Femur (tissue), 1 donor: ENCODE results near the gene KRT9.
"Not testable (repeated sequence)": the region's sequence is repeated elsewhere in the genome, so short reads cannot be mapped to it uniquely, and the experiment has no call there.

Source experiments
- DNase-seq: peaks from one replicate; pipeline ENCODE4 v3.0.0-alpha.2; 2017

Gene KRT9

GRCh38 chr17:41571561-41572434 lies at the start of gene KRT9:
Gene KRT9 (minus strand): TSS chr17:41572059. CDS start chr17:41571992, 67 bp downstream.
- no peak for DNase-seq

- not testable (repeated sequence) for DNase-seq
Observed at GRCh38 chr17:41621435-41621817, 49.6 kb upstream of the KRT9 start.

- DNase-seq = no peak
Observed at GRCh38 chr17:41620583-41621434, 49.0 kb upstream of the KRT9 start.

- not testable (repeated sequence) for DNase-seq
Observed at GRCh38 chr17:41619927-41620582, 48.2 kb upstream of the KRT9 start.

- DNase-seq = no peak
Observed at GRCh38 chr17:41619036-41619926, 47.4 kb upstream of the KRT9 start.

GRCh38 chr17:41618341-41619035 lies 46.6 kb upstream of the KRT9 start:
- no peak for DNase-seq

GRCh38 chr17:41617698-41618097 lies 45.8 kb upstream of the KRT9 start:
- no peak for DNase-seq

- no peak for DNase-seq
Observed at GRCh38 chr17:41617136-41617535, 45.3 kb upstream of the KRT9 start.

- not testable (repeated sequence) for DNase-seq
Observed at GRCh38 chr17:41616486-41616885, 44.6 kb upstream of the KRT9 start.

GRCh38 chr17:41615454-41615853 lies 43.6 kb upstream of the KRT9 start:
- no peak for DNase-seq

- not testable (repeated sequence) for DNase-seq
Observed at GRCh38 chr17:41614767-41615166, 42.9 kb upstream of the KRT9 start.

GRCh38 chr17:41614098-41614497 lies 42.2 kb upstream of the KRT9 start:
- DNase-seq = no peak

- DNase-seq = no peak
Observed at GRCh38 chr17:41613277-41614082, 41.6 kb upstream of the KRT9 start.

GRCh38 chr17:41612376-41613160 lies 40.7 kb upstream of the KRT9 start, which contains the start of gene KRT16:
Gene KRT16 (minus strand): TSS chr17:41612767. CDS start chr17:41612688, 79 bp downstream.
- DNase-seq = not testable (repeated sequence)

- DNase-seq = no peak
Observed at GRCh38 chr17:41610965-41611640, 39.2 kb upstream of the KRT9 start.

GRCh38 chr17:41610061-41610517 lies 38.2 kb upstream of the KRT9 start:
- not testable (repeated sequence) for DNase-seq

GRCh38 chr17:41606930-41607329 lies 35.1 kb upstream of the KRT9 start:
- not testable (repeated sequence) for DNase-seq

GRCh38 chr17:41602524-41602923 lies 30.7 kb upstream of the KRT9 start:
- DNase-seq = no peak

- no peak for DNase-seq
Observed at GRCh38 chr17:41600318-41600717, 28.5 kb upstream of the KRT9 start.
